ENCODE data around the gene RCE1.

Gene RCE1

GRCh38 chr11:66869567-66869870 lies 26.3 kb downstream of the RCE1 start:
- no peak for DNase-seq (ENCODE audit: low read depth in 2 of 2)

GRCh38 chr11:66870131-66870530 lies 26.9 kb downstream of the RCE1 start:
- DNase-seq (ENCODE audit: low read depth in 2 of 2): no peak

- DNase-seq (ENCODE audit: low read depth in 2 of 2): no peak
Observed at GRCh38 chr11:66870616-66871520, 27.6 kb downstream of the RCE1 start.

GRCh38 chr11:66871521-66871901 lies 28.3 kb downstream of the RCE1 start:
- DNase-seq (ENCODE audit: low read depth in 2 of 2): no peak

- no peak for DNase-seq (ENCODE audit: low read depth in 2 of 2)
Observed at GRCh38 chr11:66874232-66874631, 31.0 kb downstream of the RCE1 start.

- no peak for DNase-seq (ENCODE audit: low read depth in 2 of 2)
Observed at GRCh38 chr11:66875378-66875777, 32.1 kb downstream of the RCE1 start.

- DNase-seq (ENCODE audit: low read depth in 2 of 2): no peak
Observed at GRCh38 chr11:66877588-66878385, 34.5 kb downstream of the RCE1 start.

GRCh38 chr11:66878474-66878873 lies 35.2 kb downstream of the RCE1 start:
- no peak for DNase-seq (ENCODE audit: low read depth in 2 of 2)

- no peak for DNase-seq (ENCODE audit: low read depth in 2 of 2)
Observed at GRCh38 chr11:66879000-66879399, 35.8 kb downstream of the RCE1 start.

- DNase-seq (ENCODE audit: low read depth in 2 of 2): no peak
Observed at GRCh38 chr11:66879583-66879982, 36.3 kb downstream of the RCE1 start.

GRCh38 chr11:66879999-66880398 lies 36.8 kb downstream of the RCE1 start:
- no peak for DNase-seq (ENCODE audit: low read depth in 2 of 2)

- DNase-seq (ENCODE audit: low read depth in 2 of 2): no peak
Observed at GRCh38 chr11:66880496-66881450, 37.5 kb downstream of the RCE1 start.

GRCh38 chr11:66881451-66881835 lies 38.2 kb downstream of the RCE1 start:
- DNase-seq (ENCODE audit: low read depth in 2 of 2): no peak

GRCh38 chr11:66881927-66882452 lies 38.7 kb downstream of the RCE1 start:
- no peak for DNase-seq (ENCODE audit: low read depth in 2 of 2)

GRCh38 chr11:66882561-66883015 lies 39.3 kb downstream of the RCE1 start:
- no peak for DNase-seq (ENCODE audit: low read depth in 2 of 2)

GRCh38 chr11:66883016-66883965 lies 40.0 kb downstream of the RCE1 start:
- DNase-seq (ENCODE audit: low read depth in 2 of 2): peak; percentile 24 to 27

- no peak for DNase-seq (ENCODE audit: low read depth in 2 of 2)
Observed at GRCh38 chr11:66884443-66884842, 41.2 kb downstream of the RCE1 start.

GRCh38 chr11:66885469-66885868 lies 42.2 kb downstream of the RCE1 start:
- DNase-seq (ENCODE audit: low read depth in 2 of 2): no peak

GRCh38 chr11:66885950-66886440 lies 42.8 kb downstream of the RCE1 start:
- DNase-seq (ENCODE audit: low read depth in 2 of 2): no peak

GRCh38 chr11:66886671-66887221 lies 43.5 kb downstream of the RCE1 start:
- no peak for DNase-seq (ENCODE audit: low read depth in 2 of 2)

Measured in stimulated activated CD8-positive, alpha-beta memory T cell treated with anti-CD3 and anti-CD28 coated beads, Interleukin-7, amount 100 ng/mL, for 4 hours (primary cell).